Daoy (cell line): Measurements from ENCODE around the gene LRP1B. TPM values are rescaled to one million over a fixed set of nuclear protein-coding genes. Genes with fewer than 3 reads are reported as not detected.

Source experiments
- DNase-seq: peaks from one replicate; pipeline ENCODE4 v3.0.0-alpha.2; 2015; ENCODE audit warnings: low read depth
- total RNA-seq: library from RNA; depleted of rRNA; stranded (reverse); fragments of >200 nt; shearing (Covaris generic); gene quantifications from 2 replicates; pipeline ENCODE4 v1.2.3, GENCODE V29; 2014; rRNA removed

LRP1B gene
- total RNA-seq, result not detected in 2 replicates

DNA sequence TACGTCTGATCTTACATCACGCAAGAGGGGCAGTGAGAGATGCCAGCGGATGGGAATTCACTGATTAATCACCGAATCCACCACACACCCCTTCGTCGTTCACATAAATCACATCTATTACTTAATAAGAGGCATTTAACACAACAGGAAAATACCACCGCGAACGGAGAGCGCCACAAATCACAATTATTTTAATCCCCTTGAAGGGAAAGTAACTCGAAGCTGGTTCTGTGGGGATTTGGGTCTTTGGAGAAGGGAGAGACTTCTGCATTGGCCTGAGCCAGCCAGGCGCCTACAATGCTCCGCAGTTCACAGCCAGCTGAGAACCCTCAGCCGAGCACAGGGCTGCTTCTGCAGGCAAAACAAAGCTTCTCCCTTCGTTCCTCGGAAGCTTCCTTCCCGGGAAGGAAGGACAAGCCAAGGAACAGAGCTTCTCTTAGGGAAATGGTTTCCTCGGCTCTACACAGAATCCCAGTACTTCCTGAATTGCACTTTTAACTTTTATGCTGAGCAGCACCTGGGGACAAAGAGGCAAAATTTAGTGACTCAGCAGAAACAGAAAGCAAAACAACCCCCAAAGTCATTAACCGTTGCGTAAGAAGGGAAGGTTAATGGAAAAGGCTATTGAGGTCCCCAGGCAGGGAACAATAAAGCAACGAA, at the start of gene LRP1B:
LRP1B (minus strand) TSS at position 7 of the 660 bp plus-strand sequence. CDS start 287 bp downstream, outside the sequence.
- peak; percentile 17 for DNase-seq

GRCh38 chr2:142179686-142180085, 48.9 kb upstream of the LRP1B start:
- DNase-seq, result no peak

DNA sequence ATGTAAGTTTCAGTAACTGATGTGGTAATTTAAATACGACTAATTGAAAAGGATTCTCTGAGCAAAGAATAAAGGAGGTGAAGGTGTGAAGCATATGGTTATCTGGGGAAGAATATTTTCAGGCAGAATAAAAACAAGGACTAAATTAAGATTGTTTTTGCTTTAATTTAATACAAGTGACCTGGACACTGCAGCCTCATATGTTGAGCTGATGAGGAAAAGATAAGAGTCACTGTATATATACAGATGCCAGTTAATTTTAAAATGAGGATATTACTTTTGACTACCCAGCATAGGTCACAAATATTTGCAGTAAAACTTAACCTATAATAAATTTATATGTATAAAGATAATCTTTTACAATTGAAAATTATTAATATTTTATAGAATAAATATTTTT, 47.8 kb upstream of the LRP1B start:
- DNase-seq, result no peak

- no peak for DNase-seq
Observed at GRCh38 chr2:142176941-142177340, 46.1 kb upstream of the LRP1B start.

DNA sequence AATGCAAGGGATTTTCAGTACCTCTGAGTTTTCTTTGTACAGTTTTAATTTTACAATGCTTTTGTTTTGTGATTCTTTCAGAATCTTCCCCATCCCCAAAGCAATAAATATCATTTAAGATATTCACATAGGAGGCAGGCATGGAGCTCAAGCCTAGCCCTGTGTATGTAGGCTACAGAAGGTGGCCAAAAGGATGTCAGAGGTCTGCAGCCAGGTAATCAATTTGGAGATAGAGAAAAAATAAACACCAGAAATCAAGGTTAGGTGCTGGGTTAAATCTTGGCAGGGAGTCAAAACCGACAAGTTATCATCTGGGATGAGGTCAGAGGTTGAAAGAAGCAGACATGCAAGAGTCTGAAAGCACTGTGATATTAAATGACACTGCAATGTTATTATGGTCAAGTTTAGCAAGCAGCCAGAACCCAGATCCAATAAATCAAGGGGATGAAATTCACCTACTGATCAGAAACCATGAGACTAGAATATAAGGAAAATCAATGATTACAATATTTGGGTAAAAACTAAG, 45.1 kb upstream of the LRP1B start:
- DNase-seq, result no peak

- no peak for DNase-seq
Observed at GRCh38 chr2:142174176-142174575, 43.4 kb upstream of the LRP1B start.

DNA sequence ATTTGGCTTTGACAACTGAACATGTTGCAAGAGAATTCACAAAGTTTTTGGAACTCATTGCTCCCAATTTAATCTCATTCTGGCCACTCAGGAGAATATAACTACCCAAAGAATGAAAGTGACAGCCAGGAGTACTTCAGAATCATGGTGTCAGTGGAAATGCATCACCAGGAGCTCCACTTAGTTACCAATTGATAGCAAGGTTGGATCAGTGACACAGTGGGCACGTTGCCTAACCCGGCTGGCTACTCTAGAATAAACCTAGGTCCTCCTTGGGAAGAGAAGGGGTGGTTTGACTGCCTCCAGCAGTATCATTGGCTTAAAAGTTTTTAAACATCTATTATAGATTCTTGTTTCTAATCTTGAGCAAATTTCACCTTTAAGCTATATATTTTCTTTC, 40.0 kb upstream of the LRP1B start:
- no peak for DNase-seq

GRCh38 chr2:142165790-142166189, 35.0 kb upstream of the LRP1B start:
- peak; percentile 30 for DNase-seq

GRCh38 chr2:142153601-142154000, 22.8 kb upstream of the LRP1B start:
- DNase-seq, result no peak

- no peak for DNase-seq
Observed at GRCh38 chr2:142150453-142150852, 19.6 kb upstream of the LRP1B start.

DNA sequence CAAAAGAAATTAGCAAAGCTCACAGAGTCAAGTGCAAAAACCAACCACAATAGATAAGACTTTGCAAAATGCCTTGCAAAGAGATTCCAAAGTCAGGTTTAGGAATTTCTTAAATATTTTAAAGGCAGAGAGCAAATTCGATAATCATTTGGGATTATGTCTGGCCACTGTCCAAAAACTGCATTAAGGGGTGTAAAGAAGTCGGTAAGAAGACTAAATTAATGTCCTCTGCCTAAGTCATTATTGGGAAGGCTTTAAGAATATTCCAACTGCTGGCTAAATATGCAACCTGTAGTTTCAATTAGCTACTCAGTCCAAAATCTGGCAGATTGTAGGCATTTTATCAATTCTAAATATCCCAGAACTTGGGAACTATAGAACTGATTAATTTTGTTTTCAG, 13.7 kb upstream of the LRP1B start:
- DNase-seq, result no peak

GRCh38 chr2:142142595-142142994, 11.8 kb upstream of the LRP1B start:
- peak; percentile 4 for DNase-seq

GRCh38 chr2:142140434-142140845, 9.6 kb upstream of the LRP1B start:
- DNase-seq, result no peak

GRCh38 chr2:142139384-142139783, 8.6 kb upstream of the LRP1B start:
- no peak for DNase-seq

GRCh38 chr2:142136571-142136970, 5.8 kb upstream of the LRP1B start:
- DNase-seq, result no peak

DNA sequence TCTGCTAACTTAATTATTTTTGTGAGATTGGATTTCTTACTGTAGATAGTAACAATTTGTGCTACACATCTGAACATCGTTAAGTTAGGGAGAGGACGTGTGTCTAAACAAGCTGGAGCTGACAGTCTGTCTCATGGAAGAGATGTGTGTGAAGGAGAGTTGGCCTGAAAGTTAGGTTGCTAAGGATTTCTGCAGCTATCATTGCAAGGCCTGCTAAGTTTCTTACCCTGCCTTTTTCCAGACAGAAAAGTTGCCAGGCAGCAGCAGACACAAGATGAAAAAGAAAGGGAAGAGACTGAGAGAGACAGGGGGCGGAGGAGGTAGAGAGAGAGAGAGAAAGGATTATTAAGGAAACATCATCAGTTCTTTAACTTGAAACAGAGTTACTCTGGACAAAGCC, 4.1 kb upstream of the LRP1B start:
- no peak for DNase-seq

GRCh38 chr2:142130111-142131009, 456 bp downstream of the LRP1B start:
- peak; percentile 28 for DNase-seq

DNA sequence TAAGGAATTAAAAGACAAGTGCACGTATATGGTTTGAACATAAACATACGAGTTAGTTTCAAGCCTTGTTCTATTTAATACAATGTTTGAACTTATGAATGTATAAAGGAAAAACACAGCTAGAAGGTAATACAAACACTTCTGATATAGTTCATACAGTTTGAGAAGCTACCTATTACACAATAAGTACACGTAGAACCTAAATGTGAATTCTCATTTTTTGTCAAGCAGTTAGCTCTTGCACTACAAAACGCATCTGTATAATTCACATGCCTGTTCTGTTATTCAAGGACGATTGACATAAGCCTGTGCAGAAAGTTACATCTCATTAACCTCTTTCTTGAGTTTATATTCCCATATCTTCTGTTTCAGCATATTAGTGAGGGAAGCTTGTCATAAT, 2.7 kb downstream of the LRP1B start:
- DNase-seq, result no peak

GRCh38 chr2:142127248-142127647, 3.6 kb downstream of the LRP1B start:
- no peak for DNase-seq

- no peak for DNase-seq
Observed at GRCh38 chr2:142124706-142125105, 6.1 kb downstream of the LRP1B start.

DNA sequence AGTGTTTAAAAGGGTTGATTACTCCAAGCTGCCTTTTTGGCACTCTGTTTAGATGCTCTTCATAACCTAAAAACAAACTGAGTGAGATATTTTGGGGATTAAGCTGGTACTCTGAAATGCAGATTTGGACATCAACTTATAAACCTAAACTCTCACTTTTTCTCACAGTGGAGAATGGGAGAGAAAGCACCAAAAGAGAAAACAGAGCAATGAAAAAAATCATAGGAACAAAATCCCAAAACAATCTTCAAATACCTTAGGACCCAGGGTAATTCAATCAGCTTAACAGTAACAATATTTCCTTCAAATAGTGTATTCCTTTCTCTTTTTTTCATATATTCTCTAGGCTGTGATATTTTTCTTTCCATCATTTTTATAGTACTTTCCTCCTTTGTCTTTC, 11.5 kb downstream of the LRP1B start:
- no peak for DNase-seq

- peak; percentile 43 for DNase-seq
Observed at GRCh38 chr2:142112757-142113221, 18.0 kb downstream of the LRP1B start.
